ENCODE results near the gene ZNF3. TPM values are rescaled to one million over a fixed set of nuclear protein-coding genes. Genes with fewer than 3 reads are reported as not detected.
A peak's percentile ranks its signal among the peaks of the same experiment; 100 is the strongest.

ZNF3 gene
- polyA plus RNA-seq, 3 donors = 7.1 to 13.4 (median 8.9) TPM

DNA sequence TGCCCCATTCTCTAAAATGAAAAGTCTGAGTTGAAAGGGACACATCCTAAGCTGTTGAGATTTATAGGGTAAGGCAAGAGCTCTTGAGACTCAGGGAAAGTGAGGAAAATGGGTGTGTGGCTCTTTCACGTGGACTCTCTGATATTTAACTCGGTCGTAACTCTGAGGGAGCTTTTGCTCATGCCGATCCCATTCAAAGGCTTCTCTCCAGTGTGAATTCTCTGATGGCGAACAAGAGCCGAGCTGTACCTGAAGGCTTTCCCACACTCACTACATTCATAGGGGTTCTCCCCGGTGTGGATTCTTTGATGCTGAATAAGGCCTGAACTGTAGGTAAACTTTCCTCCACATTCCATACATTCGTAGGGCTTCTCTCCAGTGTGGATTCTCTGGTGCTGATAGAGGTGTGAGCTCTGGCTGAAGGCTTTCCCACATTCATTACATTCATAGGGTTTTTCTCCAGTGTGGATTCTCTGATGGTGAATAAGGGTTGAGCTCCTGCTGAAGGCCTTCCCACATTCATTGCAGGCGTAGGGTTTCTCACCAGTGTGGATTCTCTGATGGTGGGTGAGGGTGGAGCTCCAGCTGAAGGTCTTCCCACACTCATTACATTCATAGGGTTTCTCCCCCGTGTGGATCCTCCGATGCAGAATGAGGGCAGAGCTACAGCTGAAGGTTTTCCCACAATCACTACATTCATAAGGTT is 10.4 kb downstream of the ZNF3 start:
- Mint-ChIP-seq H3K4me1 (no peaks in the 10 kb centered on the region), H3K4me3 (no peak overlapping the region), H3K27ac (no peak overlapping the region), H3K36me3 (peaks cover 67 to 84% of the 10 kb centered on the region in 2 donors), H3K9me3 (peaks cover 31 to 48% (median 36%) of the 10 kb centered on the region in 7 donors), H3K27me3 (ENCODE audit: low read depth in 3 of 3) (peaks cover 0 to 6% (median 0%) of the 10 kb centered on the region in 3 donors)
- no peak for TF ChIP-seq CTCF (IDR thresholded peaks at IDR 0.05)
- WGBS (ENCODE audit: insufficient coverage) = no CpG with 5 or more reads among the region's 11 CpGs
- Histone ChIP-seq H3K9me3 (replicated peaks in 1 of 2; ENCODE audit: control insufficient read depth in 1 of 2, insufficient read depth in 1 of 2, low read length in 2 of 2) (peaks cover 38 to 40% of the 10 kb centered on the region in 2 donors), H3K4me3 (replicated peaks in 1 of 3; ENCODE audit: low read depth in 2 of 3, low read length in 3 of 3) (peak overlapping the region in 1 of 3 experiments; percentile 12), H3K79me2 (ENCODE audit: insufficient read depth, low read length) (no peaks in the 10 kb centered on the region), H2AFZ (ENCODE audit: insufficient read depth, low read depth, low read length, poor library complexity, severe bottlenecking) (no peak overlapping the region), H4K20me1 (ENCODE audit: insufficient read depth, low read length) (no peaks in the 10 kb centered on the region), H3K9ac (ENCODE audit: insufficient read depth, low read length, poor library complexity, severe bottlenecking) (no peak overlapping the region), H3K27ac (ENCODE audit: low read depth in 1 of 2, low read length in 2 of 2) (no peak overlapping the region), H3K4me2 (replicated peaks; ENCODE audit: extremely low read depth, low read length, poor library complexity, severe bottlenecking) (no peak overlapping the region), H3K27me3 (ENCODE audit: control insufficient read depth in 2 of 2, insufficient read depth in 2 of 2, low read length in 2 of 2) (no peaks in the 10 kb centered on the region), H3K4me1 (ENCODE audit: control insufficient read depth in 1 of 2, insufficient read depth in 2 of 2, low read length in 2 of 2) (no peaks in the 10 kb centered on the region), H3K36me3 (replicated peaks in 1 of 2; ENCODE audit: control insufficient read depth in 1 of 2, insufficient read depth in 2 of 2, low read length in 2 of 2) (peaks cover 63 to 78% of the 10 kb centered on the region in 2 donors)
- intact Hi-C loops (cut with micrococcal nuclease) = no loop called here
- no peak for DNase-seq

DNA sequence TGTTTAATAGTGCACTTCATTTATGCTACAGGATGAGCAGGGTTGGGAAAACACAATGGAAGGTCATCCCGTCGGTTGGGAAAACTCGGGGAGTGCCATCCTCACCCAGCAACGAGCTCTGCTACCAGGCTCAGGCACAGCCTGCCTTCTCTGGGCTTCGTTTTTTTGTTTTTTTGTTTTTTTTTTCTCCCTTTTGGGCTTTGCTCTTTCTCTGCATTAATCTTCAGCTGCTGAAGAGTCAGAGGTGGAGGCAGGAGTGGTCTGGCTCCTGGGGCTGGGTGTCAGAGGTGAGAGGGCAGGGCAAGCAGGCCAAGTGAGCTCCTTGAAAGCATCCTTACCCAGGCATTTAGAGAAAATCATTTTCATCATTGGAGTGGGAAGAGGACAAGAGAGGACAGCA is 11.5 kb downstream of the ZNF3 start:
- Mint-ChIP-seq H3K36me3 (peaks cover 56 to 77% of the 10 kb centered on the region in 2 donors), H3K27ac (peak overlapping the region in 1 of 7 donors; percentile 27), H3K4me1 (no peaks in the 10 kb centered on the region), H3K9me3 (peaks cover 29 to 43% (median 36%) of the 10 kb centered on the region in 7 donors), H3K27me3 (ENCODE audit: low read depth in 3 of 3) (peaks cover 0 to 6% (median 0%) of the 10 kb centered on the region in 3 donors), H3K4me3 (no peak overlapping the region)
- Histone ChIP-seq H3K4me1 (ENCODE audit: control insufficient read depth in 1 of 2, insufficient read depth in 2 of 2, low read length in 2 of 2) (no peaks in the 10 kb centered on the region), H3K4me3 (replicated peaks in 1 of 3; ENCODE audit: low read depth in 2 of 3, low read length in 3 of 3) (no peak overlapping the region), H3K27ac (ENCODE audit: low read depth in 1 of 2, low read length in 2 of 2) (no peak overlapping the region), H3K79me2 (ENCODE audit: insufficient read depth, low read length) (no peaks in the 10 kb centered on the region), H3K9me3 (replicated peaks in 1 of 2; ENCODE audit: control insufficient read depth in 1 of 2, insufficient read depth in 1 of 2, low read length in 2 of 2) (peaks cover 38 to 40% of the 10 kb centered on the region in 2 donors), H3K27me3 (ENCODE audit: control insufficient read depth in 2 of 2, insufficient read depth in 2 of 2, low read length in 2 of 2) (no peaks in the 10 kb centered on the region), H3K36me3 (replicated peaks in 1 of 2; ENCODE audit: control insufficient read depth in 1 of 2, insufficient read depth in 2 of 2, low read length in 2 of 2) (peaks cover 52 to 74% of the 10 kb centered on the region in 2 donors), H3K4me2 (replicated peaks; ENCODE audit: extremely low read depth, low read length, poor library complexity, severe bottlenecking) (no peak overlapping the region), H4K20me1 (ENCODE audit: insufficient read depth, low read length) (no peaks in the 10 kb centered on the region), H3K9ac (ENCODE audit: insufficient read depth, low read length, poor library complexity, severe bottlenecking) (no peak overlapping the region), H2AFZ (ENCODE audit: insufficient read depth, low read depth, low read length, poor library complexity, severe bottlenecking) (no peak overlapping the region)
- intact Hi-C loops (cut with micrococcal nuclease) = no loop called here
- DNase-seq = no peak
- WGBS (ENCODE audit: insufficient coverage) = 92% methylated on average over 5 of the region's 5 CpGs
- no peak for TF ChIP-seq CTCF (IDR thresholded peaks at IDR 0.05)

Data from CD14-positive monocyte (primary cell).